Uterus (tissue), 4 donors: ENCODE results near the gene COL8A1. TPM values are rescaled to one million over a fixed set of nuclear protein-coding genes. Genes with fewer than 3 reads are reported as not detected.

Experiments
- DNase-seq, 2 donors: peaks; one replicate each; pipeline ENCODE4 v3.0.0-alpha.2; 2019 to 2020
- H3K27ac ChIP-seq, 2 donors: fragments of 200-600 bp; sonication (generic); 1 replicate in 1 of 2; 2 replicates in 1 of 2; pipeline ENCODE4 v1.5.1; 2016 to 2018
- H3K27me3 ChIP-seq, 2 donors: fragments of 200-600 bp; sonication (generic); one replicate each; pipeline ENCODE4 v1.5.1; 2018 to 2019; ENCODE audit warnings: control low read depth in 1 of 2
- H3K36me3 ChIP-seq, 2 donors: fragments of 200-600 bp; sonication (generic); one replicate each; pipeline ENCODE4 v1.5.1; 2019; ENCODE audit warnings: control low read depth in 1 of 2
- H3K4me1 ChIP-seq, 2 donors: fragments of 200-600 bp; sonication (generic); one replicate each; pipeline ENCODE4 v1.5.1; 2018 to 2019; ENCODE audit warnings: control low read depth in 1 of 2
- H3K4me3 ChIP-seq, 2 donors: fragments of 200-600 bp; sonication (generic); 1 replicate in 1 of 2; 2 replicates in 1 of 2; pipeline ENCODE4 v1.5.1; 2018 to 2019; ENCODE audit warnings: mild to moderate bottlenecking in 1 of 2
- H3K9me3 ChIP-seq, 2 donors: fragments of 200-600 bp; sonication (generic); one replicate each; pipeline ENCODE4 v1.5.1; 2019; ENCODE audit warnings: control low read depth in 1 of 2
- POLR2A ChIP-seq, 2 donors: fragments of 450-650 bp; IDR thresholded peaks; one replicate each; pipeline ENCODE4 v1.6.1; 2016; ENCODE audit warnings: antibody characterized with exemption in 2 of 2, mild to moderate bottlenecking in 1 of 2, moderate library complexity in 1 of 2
- intact Hi-C: fragments of 100-400 bp; cut with DNase I; formaldehyde crosslinking; loops from one replicate; pipeline ENCODE4 v1.15.1; 2023; ENCODE audit warnings: low total_unique reads
- total RNA-seq, 4 donors: library from RNA; depleted of rRNA in 3 of 4; stranded (reverse); fragments of >200 nt in 3 of 4; gene quantifications; one replicate each; pipeline versions ENCODE4 v1.1.0 to v1.2.4, GENCODE V29; 2014 to 2023
- TF ChIP-seq, protein P1 (sequence below), 4 experiments: fragments of 200-600 bp in 2 of 4; fragments of 450-650 bp in 2 of 4; sonication (generic) in 2 of 4; IDR thresholded peaks; one replicate each; pipeline ENCODE4 v1.5.1; 2016 to 2019; ENCODE audit warnings: antibody characterized with exemption in 4 of 4, mild to moderate bottlenecking in 2 of 4, moderate library complexity in 1 of 4
- donor health status: DM: yes; HTN: yes; CAD: no.

The COL8A1 gene
- total RNA-seq, 4 donors from 2014 or later: 2.6 to 30.9 (median 18.0) TPM

DNA sequence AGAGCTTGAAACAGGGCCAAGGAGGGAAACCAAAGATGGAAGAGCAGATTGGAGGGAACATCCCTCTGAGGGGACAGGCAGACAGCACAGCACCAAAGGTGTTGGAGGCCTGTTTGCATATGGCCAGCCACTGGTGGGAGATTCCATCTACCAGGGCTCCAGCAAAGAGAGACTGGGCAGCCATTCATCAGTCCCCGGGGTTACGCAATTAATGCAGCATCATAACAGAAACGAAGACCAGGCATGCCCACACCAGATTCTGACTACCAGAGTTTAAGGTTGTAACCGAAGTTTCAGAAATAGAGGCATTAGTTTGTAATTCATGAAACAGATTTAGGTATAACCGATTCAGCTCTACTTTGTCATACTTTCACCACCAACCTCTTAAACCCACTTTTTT lies 58.1 kb downstream of the COL8A1 start:
- DNase-seq: no peak
- Histone ChIP-seq H3K4me1 (no peaks in the 10 kb centered on the region), H3K27ac (no peak overlapping the region), H3K9me3 (no peaks in the 10 kb centered on the region), H3K4me3 (no peak overlapping the region), H3K36me3 (no peaks in the 10 kb centered on the region), H3K27me3 (no peaks in the 10 kb centered on the region)
- TF ChIP-seq, protein P1, sequence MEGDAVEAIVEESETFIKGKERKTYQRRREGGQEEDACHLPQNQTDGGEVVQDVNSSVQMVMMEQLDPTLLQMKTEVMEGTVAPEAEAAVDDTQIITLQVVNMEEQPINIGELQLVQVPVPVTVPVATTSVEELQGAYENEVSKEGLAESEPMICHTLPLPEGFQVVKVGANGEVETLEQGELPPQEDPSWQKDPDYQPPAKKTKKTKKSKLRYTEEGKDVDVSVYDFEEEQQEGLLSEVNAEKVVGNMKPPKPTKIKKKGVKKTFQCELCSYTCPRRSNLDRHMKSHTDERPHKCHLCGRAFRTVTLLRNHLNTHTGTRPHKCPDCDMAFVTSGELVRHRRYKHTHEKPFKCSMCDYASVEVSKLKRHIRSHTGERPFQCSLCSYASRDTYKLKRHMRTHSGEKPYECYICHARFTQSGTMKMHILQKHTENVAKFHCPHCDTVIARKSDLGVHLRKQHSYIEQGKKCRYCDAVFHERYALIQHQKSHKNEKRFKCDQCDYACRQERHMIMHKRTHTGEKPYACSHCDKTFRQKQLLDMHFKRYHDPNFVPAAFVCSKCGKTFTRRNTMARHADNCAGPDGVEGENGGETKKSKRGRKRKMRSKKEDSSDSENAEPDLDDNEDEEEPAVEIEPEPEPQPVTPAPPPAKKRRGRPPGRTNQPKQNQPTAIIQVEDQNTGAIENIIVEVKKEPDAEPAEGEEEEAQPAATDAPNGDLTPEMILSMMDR (IDR thresholded peaks at IDR 0.05): no peak
- TF ChIP-seq POLR2A (IDR thresholded peaks at IDR 0.05): no peak
- intact Hi-C loops: no loop called here

DNA sequence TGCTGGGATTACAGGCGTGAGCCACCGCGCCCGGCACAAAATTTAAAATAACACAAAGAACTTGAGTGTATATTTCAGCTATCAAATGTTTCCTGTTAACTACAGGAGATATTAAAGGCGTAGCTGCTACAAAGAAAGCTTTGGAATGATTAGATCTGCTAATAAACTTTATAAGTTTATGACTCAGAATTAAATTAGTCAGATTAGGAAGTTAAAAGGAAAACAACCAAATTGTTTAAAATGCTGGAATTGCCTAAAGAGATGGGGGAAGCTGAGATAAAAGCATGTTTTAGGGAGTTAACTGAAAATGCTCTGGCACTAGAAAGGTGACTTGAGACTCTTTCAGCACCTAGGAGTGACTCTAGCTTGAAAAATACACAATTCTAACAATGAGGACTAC lies 58.9 kb downstream of the COL8A1 start:
- Histone ChIP-seq H3K4me1 (no peaks in the 10 kb centered on the region), H3K27ac (no peak overlapping the region), H3K4me3 (no peak overlapping the region), H3K27me3 (no peaks in the 10 kb centered on the region), H3K36me3 (no peaks in the 10 kb centered on the region), H3K9me3 (no peaks in the 10 kb centered on the region)
- no peak for DNase-seq
- intact Hi-C loops: no loop called here
- TF ChIP-seq POLR2A (IDR thresholded peaks at IDR 0.05): no peak
- TF ChIP-seq, protein P1 (IDR thresholded peaks at IDR 0.05): no peak

DNA sequence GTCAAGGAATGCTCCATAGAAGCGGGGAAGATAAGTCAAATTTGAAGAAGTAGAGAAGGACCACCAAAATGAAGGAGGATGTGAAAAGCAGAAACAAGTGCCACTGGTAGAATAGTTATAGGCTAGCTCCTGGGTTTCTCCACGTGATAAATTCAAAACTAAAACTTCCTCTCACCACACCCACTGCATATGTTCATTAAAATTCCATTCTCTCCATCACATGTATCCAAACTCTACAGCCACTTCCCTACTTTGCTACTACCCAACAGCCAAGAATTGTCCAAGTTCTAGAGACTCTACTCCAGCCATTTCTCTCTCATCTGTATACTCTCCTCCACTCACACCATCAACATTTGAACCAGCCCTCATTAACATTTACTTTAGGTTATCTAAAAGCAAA lies 60.5 kb downstream of the COL8A1 start:
- Histone ChIP-seq H3K4me1 (no peaks in the 10 kb centered on the region), H3K9me3 (no peaks in the 10 kb centered on the region), H3K4me3 (no peak overlapping the region), H3K36me3 (no peaks in the 10 kb centered on the region), H3K27ac (no peak overlapping the region), H3K27me3 (no peaks in the 10 kb centered on the region)
- TF ChIP-seq POLR2A (IDR thresholded peaks at IDR 0.05): no peak
- TF ChIP-seq, protein P1 (IDR thresholded peaks at IDR 0.05): no peak
- intact Hi-C loops: no loop called here
- DNase-seq: no peak

DNA sequence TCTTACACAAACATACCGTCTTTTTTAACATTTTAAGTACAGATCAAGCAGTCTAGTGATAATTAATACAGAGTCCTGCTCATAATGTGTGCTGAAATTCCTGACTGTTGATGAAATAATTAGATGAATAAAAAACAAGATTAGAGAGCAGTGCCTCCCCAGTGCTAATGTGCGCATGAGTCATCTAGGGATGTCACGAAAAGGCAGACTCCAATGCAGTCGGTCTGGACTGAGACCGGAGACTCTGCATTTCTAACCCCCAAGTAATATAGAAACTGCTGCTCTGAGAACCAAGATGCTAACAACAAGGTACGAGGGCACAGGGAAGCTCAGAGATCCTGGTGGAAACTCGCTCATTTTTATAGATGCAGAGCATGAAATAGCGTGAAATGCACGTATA lies 61.4 kb downstream of the COL8A1 start:
- no peak overlapping the region for H3K27ac ChIP-seq

DNA sequence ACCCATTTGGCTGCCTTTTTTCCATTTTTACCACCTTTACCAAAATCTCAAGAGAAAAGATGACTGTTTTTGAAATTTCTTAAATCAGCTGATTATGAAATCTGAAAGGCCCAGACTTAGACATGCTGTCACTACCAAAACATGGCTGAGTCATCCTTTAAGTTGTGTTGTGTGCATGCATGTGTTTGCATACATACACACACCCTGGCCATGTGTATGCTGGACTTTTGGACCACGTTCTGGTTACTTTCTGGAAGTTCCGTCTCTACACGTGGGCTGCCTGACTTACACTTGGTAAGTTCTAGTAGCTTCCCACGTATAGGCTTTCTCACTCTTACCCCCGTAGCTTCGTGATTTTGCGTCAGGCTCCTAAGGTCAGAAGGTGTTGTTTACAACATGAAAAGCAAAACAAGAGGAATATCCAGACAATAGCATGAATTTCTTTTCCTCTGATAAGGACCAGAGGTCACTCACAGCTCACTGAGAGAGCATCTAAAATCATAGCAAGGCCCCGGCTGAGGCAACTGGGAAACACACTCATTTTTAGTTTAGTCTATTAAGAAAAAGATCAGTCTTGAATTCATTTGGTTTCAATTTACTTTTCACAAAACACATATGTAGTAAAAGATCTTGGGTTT lies 62.4 kb downstream of the COL8A1 start:
- intact Hi-C loops: no loop called here
- Histone ChIP-seq H3K27ac (no peak overlapping the region), H3K36me3 (no peaks in the 10 kb centered on the region), H3K9me3 (no peaks in the 10 kb centered on the region), H3K4me3 (no peak overlapping the region), H3K27me3 (no peaks in the 10 kb centered on the region), H3K4me1 (no peaks in the 10 kb centered on the region)
- no peak for DNase-seq
- no peak for TF ChIP-seq POLR2A (IDR thresholded peaks at IDR 0.05)
- TF ChIP-seq, protein P1 (IDR thresholded peaks at IDR 0.05): no peak

More for the DNA sequence above, 61.4 kb downstream of the COL8A1 start:
- no peaks in the 10 kb centered on the region for H3K27me3 ChIP-seq
- DNase-seq: no peak
- intact Hi-C loops: no loop called here
- no peaks in the 10 kb centered on the region for H3K9me3 ChIP-seq
- H3K36me3 ChIP-seq: no peaks in the 10 kb centered on the region
- no peak overlapping the region for H3K4me3 ChIP-seq
- no peaks in the 10 kb centered on the region for H3K4me1 ChIP-seq
- TF ChIP-seq POLR2A (IDR thresholded peaks at IDR 0.05): no peak
- TF ChIP-seq, protein P1 (IDR thresholded peaks at IDR 0.05): no peak
